Stimulated activated CD4-positive, alpha-beta T cell treated with anti-CD3 and anti-CD28 coated beads, Interleukin-2, amount 100 ng/mL, for 48 hours (primary cell): ENCODE data around the gene STAB1.
A peak's percentile ranks its signal among the peaks of the same experiment; 100 is the strongest.

ENCODE experiments used
- DNase-seq, 2 donors: peaks; one replicate each; pipeline ENCODE4 v3.0.0-alpha.2; 2020

The STAB1 gene

GRCh38 chr3:52536112-52536368, 40.9 kb downstream of the STAB1 start:
- no peak for DNase-seq

GRCh38 chr3:52536369-52537164, 41.4 kb downstream of the STAB1 start, which contains the start of gene UQCC5:
TSS of gene UQCC5 (plus strand) at chr3:52536605. CDS start at chr3:52536756, 151 bp downstream.
- peak; percentile 94 to 95 for DNase-seq

GRCh38 chr3:52537165-52537620, 42.1 kb downstream of the STAB1 start:
- no peak for DNase-seq

- no peak for DNase-seq
These were observed 42.7 kb downstream of the STAB1 start for GRCh38 chr3:52537726-52538421.

- DNase-seq: no peak
These were observed 44.0 kb downstream of the STAB1 start for GRCh38 chr3:52539010-52539653.

- DNase-seq: no peak
These were observed 45.9 kb downstream of the STAB1 start for GRCh38 chr3:52541050-52541449.

- no peak for DNase-seq
These were observed 49.8 kb downstream of the STAB1 start for GRCh38 chr3:52544937-52545336.

GRCh38 chr3:52546111-52546901, 51.2 kb downstream of the STAB1 start:
- no peak for DNase-seq

GRCh38 chr3:52547143-52547542, 52.0 kb downstream of the STAB1 start:
- DNase-seq: no peak

- no peak for DNase-seq
These were observed 56.0 kb downstream of the STAB1 start for GRCh38 chr3:52551118-52551517.

- no peak for DNase-seq
These were observed 57.0 kb downstream of the STAB1 start for GRCh38 chr3:52552089-52552488.

- no peak for DNase-seq
These were observed 59.1 kb downstream of the STAB1 start for GRCh38 chr3:52554026-52554755.

- no peak for DNase-seq
These were observed 59.9 kb downstream of the STAB1 start for GRCh38 chr3:52555056-52555455.

GRCh38 chr3:52557011-52557960, 62.1 kb downstream of the STAB1 start:
- no peak for DNase-seq

- no peak for DNase-seq
These were observed 63.3 kb downstream of the STAB1 start for GRCh38 chr3:52558436-52558835.

GRCh38 chr3:52561028-52561747, 66.0 kb downstream of the STAB1 start:
- DNase-seq: no peak

- DNase-seq: no peak
These were observed 68.8 kb downstream of the STAB1 start for GRCh38 chr3:52563984-52564383.

- no peak for DNase-seq
These were observed 72.9 kb downstream of the STAB1 start for GRCh38 chr3:52568069-52568468.

GRCh38 chr3:52570076-52570475, 74.9 kb downstream of the STAB1 start:
- DNase-seq: no peak

- DNase-seq: no peak
These were observed 77.1 kb downstream of the STAB1 start for GRCh38 chr3:52572221-52572620.
